Common myeloid progenitor, CD34-positive (primary cell): Measurements from ENCODE around the gene CBL.

ENCODE experiments used
- CTCF ChIA-PET: fragments of 350-600 bp; sonication (Branson Sonifier 250); formaldehyde crosslinking; loops from one replicate; lab custom pipeline; 2021; ENCODE audit warnings: antibody characterized with exemption; lab: Charles Lee
- POLR2A ChIA-PET: fragments of 350-600 bp; sonication (Branson Sonifier 250); formaldehyde crosslinking; loops from one replicate; lab custom pipeline; 2021; ENCODE audit warnings: antibody characterized with exemption; lab: Charles Lee
- DNase-seq, 3 donors: peaks; one replicate each; pipeline versions ENCODE4 v3.0.0 to v3.0.0-alpha.2; 2013
- H3K27ac ChIP-seq, 2 experiments: 1 replicate in 1 of 2; 2 replicates in 1 of 2; pipeline ENCODE4 v1.7.0; 2013; ENCODE audit warnings: inconsistent platforms in 2 of 2, low read length in 2 of 2, mild to moderate bottlenecking in 2 of 2, low read depth in 1 of 2, moderate library complexity in 1 of 2; ENCODE audit not compliant: severe bottlenecking in 2 of 2, insufficient read depth in 1 of 2, poor library complexity in 1 of 2
- H3K27me3 ChIP-seq, 5 experiments: replicated peaks in 2 of 5; 1 replicate in 3 of 5; 2 replicates in 2 of 5; pipeline versions ENCODE4 v1.6.1 to v1.7.0; 2013; ENCODE audit warnings: low read length in 4 of 5, mild to moderate bottlenecking in 2 of 5, moderate library complexity in 2 of 5, inconsistent platforms in 1 of 5; ENCODE audit not compliant: insufficient read depth in 5 of 5, control insufficient read depth in 4 of 5
- H3K36me3 ChIP-seq, 4 experiments: 1 replicate in 2 of 4; 2 replicates in 2 of 4; pipeline versions ENCODE4 v1.6.1 to v1.7.0; 2013; ENCODE audit warnings: low read length in 3 of 4, control low read depth in 1 of 4, mild to moderate bottlenecking in 1 of 4; ENCODE audit not compliant: control insufficient read depth in 4 of 4, insufficient read depth in 4 of 4
- H3K4me1 ChIP-seq, 4 experiments: 1 replicate in 3 of 4; 2 replicates in 1 of 4; pipeline versions ENCODE4 v1.6.1 to v1.7.1; 2013; ENCODE audit warnings: low read length in 3 of 4, mild to moderate bottlenecking in 3 of 4, control low read depth in 1 of 4, inconsistent platforms in 1 of 4, moderate library complexity in 1 of 4; ENCODE audit not compliant: control insufficient read depth in 4 of 4, insufficient read depth in 4 of 4; ENCODE audit errors: control extremely low read depth in 1 of 4
- H3K4me3 ChIP-seq, 7 experiments: 1 replicate in 4 of 7; 2 replicates in 3 of 7; pipeline versions ENCODE4 v1.5.1 to v1.7.0; 2013; ENCODE audit warnings: mild to moderate bottlenecking in 7 of 7, low read length in 6 of 7, moderate library complexity in 6 of 7, inconsistent platforms in 2 of 7, low read depth in 2 of 7, control low read depth in 1 of 7; ENCODE audit not compliant: insufficient read depth in 4 of 7, control insufficient read depth in 1 of 7; ENCODE audit errors: extremely low read depth in 1 of 7
- H3K9me3 ChIP-seq, 5 experiments: 1 replicate in 4 of 5; 2 replicates in 1 of 5; pipeline versions ENCODE4 v1.6.1 to v1.7.1; 2013; ENCODE audit warnings: low read length in 4 of 5, mild to moderate bottlenecking in 2 of 5, inconsistent platforms in 1 of 5, low read depth in 1 of 5, moderate library complexity in 1 of 5; ENCODE audit not compliant: control insufficient read depth in 4 of 5, insufficient read depth in 2 of 5; ENCODE audit errors: control extremely low read depth in 1 of 5
- WGBS: methylation state at CpG from one replicate; pipeline ENCODE4 v1.1.5; 2013; ENCODE audit not compliant: insufficient coverage; 5-methylcytosine and 5-hydroxymethylcytosine counted together

Gene CBL

GRCh38 chr11:119305556-119306372 is 99.6 kb downstream of the CBL start:
- ChIA-PET POLR2A (no interaction called here), CTCF (interaction anchor here (1.2 to 4.7 kb wide), 3 partner anchors 12 to 85 kb away, joined by 3 to 25 read pairs (median 20); partner anchors contain the start of gene MCAM)
- Histone ChIP-seq H3K27me3 (no peaks in the 10 kb centered on the region), H3K9me3 (no peaks in the 10 kb centered on the region), H3K4me1 (peaks cover 0 to 6% (median 0%) of the 10 kb centered on the region in 4 experiments), H3K4me3 (no peak overlapping the region), H3K27ac (no peak overlapping the region), H3K36me3 (peaks cover 16 to 42% (median 30%) of the 10 kb centered on the region in 4 experiments)
- no peak for DNase-seq
- WGBS, result 96% methylated on average over 6 of the region's 7 CpGs

- Histone ChIP-seq H3K4me3 (no peak overlapping the region), H3K9me3 (no peaks in the 10 kb centered on the region), H3K4me1 (peaks cover 0 to 6% (median 0%) of the 10 kb centered on the region in 4 experiments), H3K36me3 (peaks cover 13 to 36% (median 23%) of the 10 kb centered on the region in 4 experiments), H3K27ac (no peak overlapping the region), H3K27me3 (no peaks in the 10 kb centered on the region)
- ChIA-PET POLR2A (no interaction called here), CTCF (interaction anchor here (0.7 to 4.7 kb wide), 3 partner anchors 11 to 70 kb away, joined by 3 to 25 read pairs (median 20); partner anchors contain the start of gene MCAM)
- no peak for DNase-seq
- 94% methylated on average over 2 of the region's 5 CpGs for WGBS
Measured at GRCh38 chr11:119306373-119306890, 100.3 kb downstream of the CBL start.

GRCh38 chr11:119307219-119307618 is 101.1 kb downstream of the CBL start:
- CTCF ChIA-PET, result interaction anchor here (0.5 to 4.7 kb wide), 5 partner anchors 10 to 300 kb away, joined by 3 to 25 read pairs (median 5); partner anchors contain the start of gene MCAM
- peaks cover 8 to 28% (median 20%) of the 10 kb centered on the region in 4 experiments for H3K36me3 ChIP-seq
- H3K9me3 ChIP-seq, result no peaks in the 10 kb centered on the region
- no CpG with 5 or more reads among the region's 1 CpG for WGBS
- H3K27ac ChIP-seq, result no peak overlapping the region
- peaks cover 0 to under 1% (median 0%) of the 10 kb centered on the region in 5 experiments for H3K27me3 ChIP-seq
- no peak for DNase-seq
- no peak overlapping the region for H3K4me3 ChIP-seq
- POLR2A ChIA-PET, result interaction anchor here (1.5 kb wide), 1 partner anchor 11 kb away, joined by 6 read pairs; no protein-coding TSS in a partner anchor
- H3K4me1 ChIP-seq, result peaks cover 0 to 6% (median 0%) of the 10 kb centered on the region in 4 experiments

GRCh38 chr11:119307974-119308373 is 101.8 kb downstream of the CBL start:
- POLR2A ChIA-PET, result interaction anchor here (1.5 kb wide), 1 partner anchor 11 kb away, joined by 6 read pairs; no protein-coding TSS in a partner anchor
- Histone ChIP-seq H3K27ac (no peak overlapping the region), H3K4me1 (peaks cover 0 to 6% (median 0%) of the 10 kb centered on the region in 4 experiments), H3K4me3 (no peak overlapping the region), H3K9me3 (no peaks in the 10 kb centered on the region), H3K36me3 (peaks cover 5 to 22% (median 17%) of the 10 kb centered on the region in 4 experiments), H3K27me3 (peaks cover 0 to 4% (median 0%) of the 10 kb centered on the region in 5 experiments)
- CTCF ChIA-PET, result interaction anchor here (0.6 to 4.7 kb wide), 5 partner anchors 9 to 1305 kb away, joined by 3 to 25 read pairs (median 5); partner anchors contain the start of gene MCAM
- DNase-seq, result no peak
- 93% methylated on average over 4 of the region's 5 CpGs for WGBS

GRCh38 chr11:119309411-119309810 is 103.3 kb downstream of the CBL start:
- POLR2A ChIA-PET, result no interaction called here
- H3K27ac ChIP-seq, result no peak overlapping the region

GRCh38 chr11:119309953-119310681 is 104.0 kb downstream of the CBL start:
- CTCF ChIA-PET, result interaction anchor here (0.6 to 4.7 kb wide), 5 partner anchors 12 to 216 kb away, joined by 3 to 25 read pairs (median 4); no protein-coding TSS in a partner anchor

More at GRCh38 chr11:119309411-119309810, 103.3 kb downstream of the CBL start:
- no peaks in the 10 kb centered on the region for H3K9me3 ChIP-seq
- WGBS, result 98% methylated on average over 8 of the region's 11 CpGs
- CTCF ChIA-PET, result interaction anchor here (1.1 to 4.7 kb wide), 5 partner anchors 12 to 171 kb away, joined by 3 to 25 read pairs (median 4); no protein-coding TSS in a partner anchor
- H3K36me3 ChIP-seq, result peaks cover 0 to 10% (median 6%) of the 10 kb centered on the region in 4 experiments
- H3K27me3 ChIP-seq, result peaks cover 0 to 9% (median 3%) of the 10 kb centered on the region in 5 experiments
- no peak overlapping the region for H3K4me3 ChIP-seq
- no peak for DNase-seq
- H3K4me1 ChIP-seq, result peaks cover 0 to 6% (median 0%) of the 10 kb centered on the region in 4 experiments

More at GRCh38 chr11:119309953-119310681, 104.0 kb downstream of the CBL start:
- no peak for DNase-seq
- Histone ChIP-seq H3K4me3 (no peak overlapping the region), H3K27ac (no peak overlapping the region), H3K27me3 (peaks cover 0 to 16% (median 10%) of the 10 kb centered on the region in 5 experiments), H3K9me3 (no peaks in the 10 kb centered on the region), H3K36me3 (peaks cover 0 to 8% (median 5%) of the 10 kb centered on the region in 4 experiments), H3K4me1 (peaks cover 0 to 8% (median 4%) of the 10 kb centered on the region in 4 experiments)
- WGBS, result 96% methylated on average over 12 of the region's 17 CpGs
- POLR2A ChIA-PET, result no interaction called here
